Right lung (tissue), 5 donors: Measurements from ENCODE around the gene CNIH4. TPM values are rescaled to one million over a fixed set of nuclear protein-coding genes. Genes with fewer than 3 reads are reported as not detected.
"Not testable (repeated sequence)": the region's sequence is repeated elsewhere in the genome, so short reads cannot be mapped to it uniquely, and the experiment has no call there.

ENCODE experiments used
- DNase-seq, 2 donors: peaks; one replicate each; pipeline ENCODE4 v3.0.0-alpha.2; 2013
- polyA plus RNA-seq, 5 donors: library from polyadenylated mRNA; unstranded; fragments of 120-200 nt; gene quantifications; one replicate each; pipeline versions ENCODE4 v1.2.1 to v1.2.3, GENCODE V29; 2013; ENCODE audit warnings: inconsistent platforms in 1 of 5, low replicate concordance in 1 of 5; ENCODE audit not compliant: insufficient read length in 5 of 5, insufficient read depth in 1 of 5

CNIH4 gene
- polyA plus RNA-seq, 5 donors = 32.7 to 48.4 (median 40.2) TPM

GRCh38 chr1:224392411-224393249 lies 36.0 kb downstream of the CNIH4 start:
- no peak for DNase-seq

GRCh38 chr1:224393294-224393693 lies 36.6 kb downstream of the CNIH4 start:
- no peak for DNase-seq

- DNase-seq = no peak
These were observed 43.2 kb downstream of the CNIH4 start for GRCh38 chr1:224399887-224400286.

- DNase-seq = no peak
These were observed 45.9 kb downstream of the CNIH4 start for GRCh38 chr1:224402472-224403036.

- DNase-seq = no peak
These were observed 48.4 kb downstream of the CNIH4 start for GRCh38 chr1:224404916-224405603.

GRCh38 chr1:224405604-224405970 lies 48.9 kb downstream of the CNIH4 start:
- DNase-seq = no peak

GRCh38 chr1:224406216-224406615 lies 49.5 kb downstream of the CNIH4 start:
- DNase-seq = no peak

GRCh38 chr1:224407571-224408293 lies 51.1 kb downstream of the CNIH4 start:
- no peak for DNase-seq

GRCh38 chr1:224408294-224408590 lies 51.6 kb downstream of the CNIH4 start:
- no peak for DNase-seq

- no peak for DNase-seq
These were observed 55.1 kb downstream of the CNIH4 start for GRCh38 chr1:224411766-224412165.

GRCh38 chr1:224420106-224420505 lies 63.4 kb downstream of the CNIH4 start:
- no peak for DNase-seq

- DNase-seq = no peak
These were observed 68.7 kb downstream of the CNIH4 start for GRCh38 chr1:224425279-224425884.

GRCh38 chr1:224426869-224427268 lies 70.2 kb downstream of the CNIH4 start:
- not testable (repeated sequence) for DNase-seq

- no peak for DNase-seq
These were observed 70.7 kb downstream of the CNIH4 start for GRCh38 chr1:224427346-224427745.

GRCh38 chr1:224428713-224429112 lies 72.0 kb downstream of the CNIH4 start:
- DNase-seq = not testable (repeated sequence)

Other genes starting within 250 kb of the CNIH4 start
- 10 to 100 TPM; 23.1 to 33.8 (median 32.6) TPM for gene FBXO28, start 242.8 kb upstream of the CNIH4 start, polyA plus RNA-seq
- 10 to 100 TPM; 57.4 to 70.2 (median 59.2) TPM for gene DEGS1, start 173.6 kb upstream of the CNIH4 start, polyA plus RNA-seq
- 10 to 100 TPM; 36.4 to 47.3 (median 43.1) TPM for gene NVL, start 26.7 kb upstream of the CNIH4 start, polyA plus RNA-seq
- gene WDR26, start 77.9 kb downstream of the CNIH4 start, polyA plus RNA-seq = 100 to 1,000 TPM in 2 of 5 donors, 10 to 100 TPM in 3; 63.0 to 104 (median 94.0) TPM